Measurements from ENCODE around the gene GLCE.

GLCE gene

DNA sequence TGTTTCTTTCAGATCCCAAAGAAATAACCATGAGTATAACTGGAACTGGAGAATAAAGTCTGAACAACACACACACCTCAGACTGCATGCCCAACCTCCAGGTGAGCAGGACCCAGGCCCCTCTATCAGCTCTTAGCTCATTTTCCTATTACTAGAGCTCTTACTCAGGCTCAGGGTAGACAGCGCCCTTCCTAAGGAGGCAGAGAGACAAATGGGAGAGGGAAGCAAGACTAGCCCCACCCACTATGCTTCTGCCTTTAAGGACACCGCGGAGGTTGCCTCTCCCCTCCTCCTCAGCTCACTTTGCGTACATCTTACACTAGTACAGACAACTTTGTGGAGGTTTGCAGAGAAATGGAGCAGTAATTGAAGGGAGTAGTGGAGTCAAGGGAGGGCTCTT is 44.0 kb upstream of the GLCE start:
- no peak overlapping the region for H3K4me2 ChIP-seq (ENCODE audit: low read length)
- H3K79me2 ChIP-seq (ENCODE audit: insufficient read depth, low read length) = no peaks in the 10 kb centered on the region
- H3K9me2 ChIP-seq (ENCODE audit: low read depth, low read length) = no peaks in the 10 kb centered on the region
- H3K9me3 ChIP-seq (ENCODE audit: low read length) = no peaks in the 10 kb centered on the region
- H3K4me1 ChIP-seq (ENCODE audit: insufficient read depth, low read length, severe bottlenecking) = no peaks in the 10 kb centered on the region
- no peak overlapping the region for H3K27ac ChIP-seq (ENCODE audit: low read depth, low read length, poor library complexity, severe bottlenecking)
- no peak for TF ChIP-seq EZH2 (IDR thresholded peaks at IDR 0.05; ENCODE audit: borderline replicate concordance, low read length)
- TF ChIP-seq, protein P1, sequence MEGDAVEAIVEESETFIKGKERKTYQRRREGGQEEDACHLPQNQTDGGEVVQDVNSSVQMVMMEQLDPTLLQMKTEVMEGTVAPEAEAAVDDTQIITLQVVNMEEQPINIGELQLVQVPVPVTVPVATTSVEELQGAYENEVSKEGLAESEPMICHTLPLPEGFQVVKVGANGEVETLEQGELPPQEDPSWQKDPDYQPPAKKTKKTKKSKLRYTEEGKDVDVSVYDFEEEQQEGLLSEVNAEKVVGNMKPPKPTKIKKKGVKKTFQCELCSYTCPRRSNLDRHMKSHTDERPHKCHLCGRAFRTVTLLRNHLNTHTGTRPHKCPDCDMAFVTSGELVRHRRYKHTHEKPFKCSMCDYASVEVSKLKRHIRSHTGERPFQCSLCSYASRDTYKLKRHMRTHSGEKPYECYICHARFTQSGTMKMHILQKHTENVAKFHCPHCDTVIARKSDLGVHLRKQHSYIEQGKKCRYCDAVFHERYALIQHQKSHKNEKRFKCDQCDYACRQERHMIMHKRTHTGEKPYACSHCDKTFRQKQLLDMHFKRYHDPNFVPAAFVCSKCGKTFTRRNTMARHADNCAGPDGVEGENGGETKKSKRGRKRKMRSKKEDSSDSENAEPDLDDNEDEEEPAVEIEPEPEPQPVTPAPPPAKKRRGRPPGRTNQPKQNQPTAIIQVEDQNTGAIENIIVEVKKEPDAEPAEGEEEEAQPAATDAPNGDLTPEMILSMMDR (IDR thresholded peaks at IDR 0.05; ENCODE audit: low read length) = no peak
- H3K27me3 ChIP-seq (ENCODE audit: insufficient read depth, low read length) = peaks cover 4% of the 10 kb centered on the region; the same call in 1 of the 2 replicates
- no peaks in the 10 kb centered on the region for H3F3A ChIP-seq (ENCODE audit: insufficient read depth, low read length)
- H3K36me3 ChIP-seq (ENCODE audit: insufficient read depth, low read length) = no peaks in the 10 kb centered on the region
- no peak overlapping the region for H2AFZ ChIP-seq (ENCODE audit: low read length)
- no peaks in the 10 kb centered on the region for H4K20me1 ChIP-seq (ENCODE audit: insufficient read depth, low read length)
- H3K9ac ChIP-seq (ENCODE audit: low read length) = no peak overlapping the region
- no peak overlapping the region for H3K4me3 ChIP-seq (ENCODE audit: low read depth, low read length, poor library complexity, severe bottlenecking)

DNA sequence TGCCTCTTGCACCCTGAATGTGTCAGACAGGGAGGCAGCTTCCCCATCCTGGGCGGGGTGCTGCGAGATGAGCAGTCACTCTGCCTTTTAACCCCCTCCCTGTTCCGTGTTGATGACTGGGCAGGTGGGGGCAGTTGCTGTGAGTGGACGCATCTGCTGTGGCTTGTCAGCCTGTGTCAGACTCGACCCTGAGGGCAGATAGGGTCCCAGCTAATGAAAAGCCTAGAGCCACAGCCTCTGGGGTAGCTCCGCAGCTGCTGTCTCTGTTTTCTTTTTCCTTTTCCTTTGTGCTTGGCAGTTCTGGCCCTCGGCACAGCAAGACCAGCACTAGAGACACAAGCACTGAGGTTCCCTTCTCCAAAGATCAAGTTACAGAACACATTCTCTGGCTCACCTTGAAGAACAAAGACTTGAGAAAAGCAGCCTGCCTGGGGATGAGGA is 43.0 kb upstream of the GLCE start:
- Histone ChIP-seq H3K36me3 (ENCODE audit: insufficient read depth, low read length) (no peaks in the 10 kb centered on the region), H3K4me2 (ENCODE audit: low read length) (no peak overlapping the region), H3K27me3 (ENCODE audit: insufficient read depth, low read length) (peaks cover 4% of the 10 kb centered on the region; the same call in 1 of the 2 replicates), H3K79me2 (ENCODE audit: insufficient read depth, low read length) (no peaks in the 10 kb centered on the region), H3K4me3 (ENCODE audit: low read depth, low read length, poor library complexity, severe bottlenecking) (no peak overlapping the region), H3K27ac (ENCODE audit: low read depth, low read length, poor library complexity, severe bottlenecking) (no peak overlapping the region), H3F3A (ENCODE audit: insufficient read depth, low read length) (no peaks in the 10 kb centered on the region), H3K9me3 (ENCODE audit: low read length) (no peaks in the 10 kb centered on the region), H4K20me1 (ENCODE audit: insufficient read depth, low read length) (no peaks in the 10 kb centered on the region), H3K4me1 (ENCODE audit: insufficient read depth, low read length, severe bottlenecking) (no peaks in the 10 kb centered on the region), H3K9me2 (ENCODE audit: low read depth, low read length) (no peaks in the 10 kb centered on the region), H2AFZ (ENCODE audit: low read length) (no peak overlapping the region), H3K9ac (ENCODE audit: low read length) (no peak overlapping the region)
- no peak for TF ChIP-seq EZH2 (IDR thresholded peaks at IDR 0.05; ENCODE audit: borderline replicate concordance, low read length)
- TF ChIP-seq, protein P1 (IDR thresholded peaks at IDR 0.05; ENCODE audit: low read length) = no peak

DNA sequence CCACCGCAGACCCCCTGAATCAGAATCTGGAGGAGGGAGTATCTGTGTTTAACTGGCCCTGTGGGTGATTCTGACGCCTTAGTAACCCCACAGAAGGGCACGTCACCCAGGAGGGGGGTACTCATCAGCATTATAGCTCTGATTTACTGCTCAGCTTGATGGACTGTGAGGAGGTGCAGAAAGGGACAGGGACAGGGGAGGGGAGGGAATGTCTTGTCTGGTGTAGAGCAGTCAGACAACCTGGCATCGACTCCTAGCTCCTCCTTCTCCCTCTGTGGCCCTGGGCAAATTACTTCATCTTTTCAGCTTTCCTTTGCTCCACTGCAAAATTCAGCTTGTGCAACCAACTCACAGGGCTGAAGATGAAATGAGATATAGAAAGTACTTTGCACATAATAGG is 42.3 kb upstream of the GLCE start:
- H3K9ac ChIP-seq (ENCODE audit: low read length) = no peak overlapping the region

More for the DNA sequence above, 42.3 kb upstream of the GLCE start:
- no peak overlapping the region for H3K27ac ChIP-seq (ENCODE audit: low read depth, low read length, poor library complexity, severe bottlenecking)
- H3K4me1 ChIP-seq (ENCODE audit: insufficient read depth, low read length, severe bottlenecking) = no peaks in the 10 kb centered on the region
- no peaks in the 10 kb centered on the region for H3K9me2 ChIP-seq (ENCODE audit: low read depth, low read length)
- H2AFZ ChIP-seq (ENCODE audit: low read length) = no peak overlapping the region
- no peaks in the 10 kb centered on the region for H3F3A ChIP-seq (ENCODE audit: insufficient read depth, low read length)
- H3K36me3 ChIP-seq (ENCODE audit: insufficient read depth, low read length) = no peaks in the 10 kb centered on the region
- H3K4me2 ChIP-seq (ENCODE audit: low read length) = no peak overlapping the region
- no peak for TF ChIP-seq EZH2 (IDR thresholded peaks at IDR 0.05; ENCODE audit: borderline replicate concordance, low read length)
- TF ChIP-seq, protein P1 (IDR thresholded peaks at IDR 0.05; ENCODE audit: low read length) = no peak
- no peaks in the 10 kb centered on the region for H3K79me2 ChIP-seq (ENCODE audit: insufficient read depth, low read length)
- no peaks in the 10 kb centered on the region for H4K20me1 ChIP-seq (ENCODE audit: insufficient read depth, low read length)
- peaks cover 4% of the 10 kb centered on the region; the same call in 1 of the 2 replicates for H3K27me3 ChIP-seq (ENCODE audit: insufficient read depth, low read length)
- H3K4me3 ChIP-seq (ENCODE audit: low read depth, low read length, poor library complexity, severe bottlenecking) = no peak overlapping the region
- no peaks in the 10 kb centered on the region for H3K9me3 ChIP-seq (ENCODE audit: low read length)
